ENCODE data around the gene MGAT1. TPM values are rescaled to one million over a fixed set of nuclear protein-coding genes. Genes with fewer than 3 reads are reported as not detected.

Gene MGAT1
- total and polyA plus RNA-seq, 2 experiments from 2014 or later: 23.7 to 81.4 TPM

- H3K27ac ChIP-seq (ENCODE audit: low read depth): no peak overlapping the region
- H3K79me2 ChIP-seq (replicated peaks; ENCODE audit: insufficient read depth): no peaks in the 10 kb centered on the region
- no peak; the same call in 2 of the 3 replicates for ATAC-seq
- H3K27ac Mint-ChIP-seq: no peak overlapping the region
- DNase-seq (ENCODE audit: low spot score): no peak
- peaks cover 34% of the 10 kb centered on the region for H3K9me3 Mint-ChIP-seq
- H3K4me3 Mint-ChIP-seq: no peak overlapping the region
- no peaks in the 10 kb centered on the region for H3K9me2 ChIP-seq (ENCODE audit: insufficient read depth)
- peaks cover 31% of the 10 kb centered on the region for H3K36me3 Mint-ChIP-seq (ENCODE audit: low read depth)
- H3F3A ChIP-seq (replicated peaks; ENCODE audit: low read depth): no peaks in the 10 kb centered on the region
- H3K36me3 ChIP-seq (ENCODE audit: insufficient read depth): peaks cover 4% of the 10 kb centered on the region; the same call in 1 of the 2 replicates
- peaks cover 31% of the 10 kb centered on the region for H3K27me3 Mint-ChIP-seq (ENCODE audit: insufficient read depth, low read depth, poor library complexity)
- H3K27me3 ChIP-seq (ENCODE audit: insufficient read depth): peaks cover 31% of the 10 kb centered on the region
- no peak for TF ChIP-seq REST (IDR thresholded peaks at IDR 0.05; ENCODE audit: unreplicated experiment)
- no peak for TF ChIP-seq ZNF114 (CRISPR knock-in tag; IDR thresholded peaks at IDR 0.05)
- H3K4me1 Mint-ChIP-seq: peaks cover 18% of the 10 kb centered on the region
- no peak overlapping the region for H3K4me2 ChIP-seq
- no peak overlapping the region for H3K4me3 ChIP-seq
- no peak overlapping the region for H2AFZ ChIP-seq
- no peaks in the 10 kb centered on the region for H3K4me1 ChIP-seq (ENCODE audit: insufficient read depth)
- H4K20me1 ChIP-seq (replicated peaks; ENCODE audit: insufficient read depth): 0 out of 2 replicates have a peak, but pooled peaks cover 7% of the 10 kb centered on the region
These were observed 23.3 kb upstream of the MGAT1 start for GRCh38 chr5:180825768-180826525.

DNA sequence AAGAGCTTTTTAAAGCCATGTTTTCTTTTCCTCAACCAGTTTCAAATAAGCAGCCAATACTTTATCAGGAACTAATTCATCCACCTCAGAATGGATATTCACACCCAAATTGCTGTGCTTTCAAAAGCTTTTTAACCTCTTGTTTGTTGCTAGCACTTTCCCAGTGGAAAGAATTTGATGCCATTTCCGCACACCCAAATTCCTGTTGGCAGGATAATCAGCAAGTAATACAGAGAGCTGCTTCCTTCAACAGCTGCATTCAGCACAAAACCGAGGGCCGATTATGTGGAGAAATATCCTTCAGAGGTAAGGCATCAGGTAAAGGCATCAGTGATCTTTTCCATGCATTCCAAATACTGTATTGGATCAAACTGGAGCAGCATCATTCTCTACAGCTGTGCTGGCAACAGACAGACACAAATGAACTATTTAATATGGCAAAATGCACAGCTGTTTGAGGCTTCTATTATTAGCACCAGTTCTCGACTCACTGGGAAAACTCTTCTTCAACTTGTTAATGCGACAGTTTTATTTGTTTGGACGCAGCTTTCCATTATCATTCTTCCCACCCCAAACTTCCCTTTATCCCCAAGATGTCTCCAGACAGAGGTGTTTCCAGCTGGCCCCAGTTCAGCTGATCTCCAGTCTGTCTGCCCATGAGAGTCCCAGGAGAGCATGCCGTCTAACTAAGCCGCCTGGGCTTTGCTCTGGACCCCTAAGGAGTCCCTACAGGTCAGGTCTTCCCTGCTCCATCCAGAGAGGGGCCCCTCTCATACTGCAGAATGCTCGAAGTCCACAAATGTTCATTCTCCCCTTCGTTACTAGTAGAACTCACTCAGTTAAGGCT is 22.2 kb upstream of the MGAT1 start:
- Histone ChIP-seq H3K36me3 (ENCODE audit: insufficient read depth) (0 out of 2 replicates have a peak, but pooled peaks cover 4% of the 10 kb centered on the region), H2AFZ (no peak overlapping the region), H3K4me1 (ENCODE audit: insufficient read depth) (no peaks in the 10 kb centered on the region), H3K27ac (ENCODE audit: low read depth) (no peak overlapping the region), H3K9me2 (ENCODE audit: insufficient read depth) (no peaks in the 10 kb centered on the region), H4K20me1 (replicated peaks; ENCODE audit: insufficient read depth) (no peaks in the 10 kb centered on the region), H3K79me2 (replicated peaks; ENCODE audit: insufficient read depth) (no peaks in the 10 kb centered on the region), H3F3A (replicated peaks; ENCODE audit: low read depth) (no peaks in the 10 kb centered on the region), H3K27me3 (ENCODE audit: insufficient read depth) (peaks cover 20% of the 10 kb centered on the region), H3K4me2 (no peak overlapping the region), H3K4me3 (no peak overlapping the region)
- H3K27ac Mint-ChIP-seq: no peak overlapping the region
- peaks cover 20% of the 10 kb centered on the region for H3K36me3 Mint-ChIP-seq (ENCODE audit: low read depth)
- no peak overlapping the region for H3K4me3 Mint-ChIP-seq
- peaks cover 11% of the 10 kb centered on the region; the same call in 2 of the 3 replicates for H3K4me1 Mint-ChIP-seq
- peaks cover 23% of the 10 kb centered on the region for H3K9me3 Mint-ChIP-seq
- peaks cover 21% of the 10 kb centered on the region for H3K27me3 Mint-ChIP-seq (ENCODE audit: insufficient read depth, low read depth, poor library complexity)
- DNase-seq (ENCODE audit: low spot score): no peak
- peak; percentile 39; the same call in 2 of the 3 replicates for ATAC-seq
- TF ChIP-seq ZNF331 (CRISPR knock-in tag; IDR thresholded peaks at IDR 0.05; ENCODE audit: low read depth) (no peak), STAT1 (IDR thresholded peaks at IDR 0.05; ENCODE audit: unreplicated experiment) (no peak), EZH2 (IDR thresholded peaks at IDR 0.05; ENCODE audit: low read depth, unreplicated experiment) (no peak), NANOG (IDR thresholded peaks at IDR 0.05; ENCODE audit: borderline replicate concordance) (no peak), ZNF114 (CRISPR knock-in tag; IDR thresholded peaks at IDR 0.05) (no peak), JUNB (IDR thresholded peaks at IDR 0.05; ENCODE audit: unreplicated experiment) (no peak)
- TF ChIP-seq, protein P1, sequence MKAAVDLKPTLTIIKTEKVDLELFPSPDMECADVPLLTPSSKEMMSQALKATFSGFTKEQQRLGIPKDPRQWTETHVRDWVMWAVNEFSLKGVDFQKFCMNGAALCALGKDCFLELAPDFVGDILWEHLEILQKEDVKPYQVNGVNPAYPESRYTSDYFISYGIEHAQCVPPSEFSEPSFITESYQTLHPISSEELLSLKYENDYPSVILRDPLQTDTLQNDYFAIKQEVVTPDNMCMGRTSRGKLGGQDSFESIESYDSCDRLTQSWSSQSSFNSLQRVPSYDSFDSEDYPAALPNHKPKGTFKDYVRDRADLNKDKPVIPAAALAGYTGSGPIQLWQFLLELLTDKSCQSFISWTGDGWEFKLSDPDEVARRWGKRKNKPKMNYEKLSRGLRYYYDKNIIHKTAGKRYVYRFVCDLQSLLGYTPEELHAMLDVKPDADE (IDR thresholded peaks at IDR 0.05): no peak
